ENCODE measurements around the gene B9D1.
A peak's percentile ranks its signal among the peaks of the same experiment; 100 is the strongest.
"Not testable (repeated sequence)": the region's sequence is repeated elsewhere in the genome, so short reads cannot be mapped to it uniquely, and the experiment has no call there.

Gene B9D1

DNA sequence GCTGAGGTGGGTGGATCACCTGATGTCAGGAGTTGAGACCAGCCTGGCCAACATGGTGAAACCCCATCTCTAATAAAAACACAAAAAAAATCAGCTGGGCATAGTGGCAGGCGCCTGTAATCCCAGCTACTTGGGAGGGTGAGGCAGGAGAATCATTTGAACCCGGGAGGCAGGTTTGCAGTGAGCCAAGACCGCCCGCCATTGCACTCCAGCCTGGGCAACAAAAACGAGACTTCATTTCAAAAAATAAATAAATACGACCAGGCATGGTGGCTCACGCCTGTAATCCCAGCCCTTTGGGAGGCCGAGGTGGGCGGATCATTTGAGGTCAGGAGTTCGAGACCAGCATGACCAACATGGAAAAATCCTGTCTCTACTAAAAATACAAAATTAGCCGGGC lies 9.1 kb downstream of the B9D1 start:
- not testable (repeated sequence) for DNase-seq

GRCh38 chr17:19348806-19349205 lies 13.7 kb downstream of the B9D1 start:
- no peak for DNase-seq

GRCh38 chr17:19348081-19348650 lies 14.4 kb downstream of the B9D1 start:
- no peak for DNase-seq

GRCh38 chr17:19347323-19348080 lies 15.0 kb downstream of the B9D1 start:
- no peak for DNase-seq

GRCh38 chr17:19346351-19347255 lies 15.9 kb downstream of the B9D1 start:
- DNase-seq: peak; percentile 90

DNA sequence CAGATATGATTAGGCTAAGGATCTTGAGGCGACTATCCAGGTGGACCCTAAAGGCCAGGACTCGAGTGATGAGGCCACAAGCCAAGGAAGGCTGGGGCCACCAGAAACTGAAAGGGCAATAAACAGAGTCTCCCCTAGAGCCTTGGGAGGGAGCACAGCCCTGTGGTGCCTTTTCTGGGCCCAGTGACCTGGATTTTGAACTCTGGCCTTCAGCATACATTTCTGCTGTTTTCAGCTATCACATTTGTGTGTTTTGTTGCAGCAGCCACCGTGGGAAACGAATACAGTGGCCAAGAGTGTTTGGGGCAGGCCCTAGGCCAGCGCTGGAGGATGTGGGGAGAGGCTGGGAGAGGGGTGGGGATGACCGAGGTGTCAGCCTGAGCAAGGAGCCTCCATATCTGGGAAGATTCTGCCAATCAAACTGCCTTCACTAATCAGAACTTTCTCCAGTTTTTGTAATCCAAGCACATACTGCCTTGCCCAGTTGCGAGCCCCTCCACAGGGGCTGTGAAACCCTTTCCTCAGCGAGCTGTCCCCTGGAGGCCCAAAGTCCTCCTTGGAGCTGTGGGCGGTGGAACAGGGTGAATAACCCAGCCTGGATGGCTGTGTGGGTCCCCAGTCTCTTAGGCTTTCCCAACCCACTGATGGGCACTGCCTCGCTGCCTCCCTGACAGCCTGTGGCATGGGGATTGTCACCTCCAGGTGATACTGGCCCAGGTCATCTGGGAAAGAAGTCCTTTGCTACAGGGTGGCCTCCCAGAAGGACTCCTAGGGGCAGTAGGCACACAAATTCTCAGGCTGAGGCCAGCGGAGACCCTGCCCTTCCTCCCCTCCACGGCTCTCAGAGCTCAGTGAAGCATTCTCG lies 16.8 kb downstream of the B9D1 start:
- DNase-seq: no peak

GRCh38 chr17:19345067-19345460 lies 17.5 kb downstream of the B9D1 start:
- DNase-seq: no peak

DNA sequence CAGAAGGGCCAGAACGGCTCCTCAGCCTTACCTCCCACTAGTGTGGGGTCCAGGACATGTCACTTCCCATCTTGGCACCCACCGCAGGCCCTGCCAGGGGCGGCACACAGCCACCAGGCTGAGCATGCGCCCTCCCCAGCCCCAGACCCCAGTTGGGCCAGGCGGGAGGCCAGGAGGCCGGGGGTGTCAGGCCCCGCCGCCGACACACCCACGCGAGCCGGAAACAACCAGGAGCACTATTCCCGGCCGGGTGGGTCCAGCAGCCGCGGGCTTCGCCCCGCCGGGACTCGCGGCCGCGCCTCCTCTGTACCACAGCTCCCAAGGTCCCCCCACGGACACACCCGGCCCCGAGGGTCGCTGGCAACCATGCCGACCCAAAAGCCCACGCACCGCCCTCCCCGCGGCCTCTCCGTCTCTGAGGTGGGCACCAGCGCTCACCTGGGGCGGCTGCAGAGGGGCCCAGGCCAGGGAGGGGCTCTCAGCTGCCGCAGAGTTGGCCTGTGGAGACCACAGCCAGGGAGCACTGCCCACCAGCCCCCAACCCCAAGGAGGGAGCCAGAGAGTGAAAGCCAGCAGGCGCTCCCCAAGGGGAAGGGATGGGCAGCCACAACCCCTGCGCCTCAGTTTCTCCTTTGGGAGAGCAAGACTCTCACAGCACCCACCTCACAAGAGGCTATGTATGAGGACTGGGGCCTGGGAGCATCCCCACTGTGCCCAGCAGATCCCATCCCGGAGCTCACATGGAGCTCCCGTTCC lies 18.0 kb downstream of the B9D1 start:
- DNase-seq: no peak

- DNase-seq: no peak
Measured at GRCh38 chr17:19343671-19344151, 18.8 kb downstream of the B9D1 start.

DNA sequence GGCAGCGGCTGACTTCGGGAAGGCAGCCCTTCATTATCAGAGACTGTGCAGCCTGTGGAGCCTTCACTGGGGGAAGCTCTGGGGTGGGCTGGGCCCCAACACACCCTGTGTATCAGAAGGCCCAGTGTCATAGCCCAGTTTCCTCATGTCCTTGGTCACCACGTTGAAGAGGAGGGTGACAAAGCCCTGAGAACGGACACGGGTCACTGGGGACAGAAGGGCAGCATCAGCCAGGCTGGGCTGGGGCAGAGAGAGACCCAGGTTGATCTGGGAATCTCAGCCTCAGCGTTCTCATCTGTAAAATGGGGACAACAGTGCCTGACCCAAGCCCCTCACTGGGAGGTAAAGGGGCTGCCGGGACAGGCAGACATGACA lies 19.3 kb downstream of the B9D1 start:
- no peak for DNase-seq

- no peak for DNase-seq
Measured at GRCh38 chr17:19342611-19343255, 19.8 kb downstream of the B9D1 start.

- no peak for DNase-seq
Measured at GRCh38 chr17:19341641-19342610, 20.6 kb downstream of the B9D1 start.

DNA sequence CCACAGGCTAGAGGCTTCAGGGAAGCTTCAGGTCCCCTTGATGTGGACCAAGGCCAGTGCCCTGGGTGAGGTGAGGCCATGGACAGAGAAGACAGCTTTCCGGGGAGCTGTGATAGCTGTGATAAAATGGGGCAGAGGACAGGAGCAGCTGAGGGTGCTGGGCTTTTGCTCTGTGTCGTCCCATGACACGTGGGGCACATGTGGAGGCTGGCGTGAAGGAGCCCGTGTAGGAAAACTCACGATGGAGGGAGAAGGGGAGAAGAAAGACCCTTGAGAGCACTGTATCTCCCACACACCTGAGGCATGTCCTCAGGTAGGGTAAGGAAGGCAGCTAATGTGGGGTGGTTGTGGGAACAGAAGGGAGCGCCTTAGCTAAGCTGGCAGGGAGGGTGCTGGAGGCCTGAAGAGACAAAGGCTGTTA lies 21.3 kb downstream of the B9D1 start:
- no peak for DNase-seq

DNA sequence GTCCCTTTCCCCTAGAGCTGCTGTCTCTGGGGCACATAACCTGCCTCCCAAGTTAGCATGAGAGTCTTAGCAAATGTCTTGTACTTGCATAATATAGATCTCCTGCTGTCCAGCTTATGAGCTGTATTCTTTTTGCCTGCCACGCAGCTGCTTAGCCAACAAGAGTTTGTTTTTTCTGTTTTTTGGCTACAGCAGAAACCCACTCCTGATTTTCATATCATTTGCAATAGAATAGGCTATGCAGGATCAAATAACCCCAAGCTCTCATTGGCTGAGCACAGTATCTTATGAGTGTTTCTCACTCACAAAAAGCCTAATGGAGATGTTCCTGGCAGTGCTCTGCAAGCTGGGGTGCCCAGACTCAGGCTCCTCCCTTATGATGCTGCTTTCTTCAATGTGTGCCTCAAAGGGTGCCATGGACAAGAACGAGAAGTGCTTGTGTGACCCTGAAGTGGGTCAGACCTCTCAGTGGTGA lies 23.1 kb downstream of the B9D1 start:
- no peak for DNase-seq

GRCh38 chr17:19338031-19338990 lies 24.2 kb downstream of the B9D1 start:
- DNase-seq: peak; percentile 15

DNA sequence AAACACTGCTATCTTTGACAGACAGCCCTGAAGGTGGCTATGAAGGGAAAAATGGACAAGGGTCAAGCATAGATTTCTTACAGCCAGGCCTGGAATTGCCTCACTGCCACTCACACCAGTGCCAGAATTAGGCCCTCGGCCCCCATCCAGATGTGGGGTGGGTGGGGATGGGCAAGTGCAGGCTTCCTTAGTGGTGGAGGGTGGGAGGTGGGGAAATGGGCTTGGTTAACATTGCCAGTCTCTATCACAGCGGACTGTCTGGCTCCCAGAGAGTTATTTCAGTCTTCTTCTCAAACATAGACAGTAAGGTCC lies 24.9 kb downstream of the B9D1 start:
- no peak for DNase-seq

GRCh38 chr17:19336938-19337711 lies 25.4 kb downstream of the B9D1 start:
- no peak for DNase-seq

Measured in kidney glomerular epithelial cell (primary cell).